Erythroblast (primary cell): ENCODE data around the gene KCNK16.

Source experiments
- GATA1 ChIP-seq: IDR thresholded peaks from 2 replicates; pipeline ENCODE4 v1.6.1; 2011; ENCODE audit warnings: low read depth, mild to moderate bottlenecking, control low read depth, low read length, moderate library complexity
- POLR2A ChIP-seq: IDR thresholded peaks from 2 replicates; pipeline ENCODE4 v1.6.1; 2011; ENCODE audit warnings: mild to moderate bottlenecking, low read length

GRCh38 chr6:39341937-39342336 is 19.4 kb upstream of the KCNK16 start:
- TF ChIP-seq POLR2A = no peak
- TF ChIP-seq GATA1 = no peak
